H1 (cell line): ENCODE results near the gene TEX54.

Experiments
- EZH2 ChIP-seq: fragments of 200-600 bp; sonication (generic); IDR thresholded peaks from 2 replicates; pipeline ENCODE4 v1.7.1; 2012; ENCODE audit warnings: low read depth, mild to moderate bottlenecking, moderate library complexity, low read length, inconsistent platforms; ENCODE audit not compliant: severe bottlenecking
- MAFK ChIP-seq: IDR thresholded peaks from 2 replicates; pipeline ENCODE4 v1.6.1; 2012; ENCODE audit warnings: low read depth, mild to moderate bottlenecking, improper control_type of control experiment, low read length
- POLR2AphosphoS5 ChIP-seq: IDR thresholded peaks from 2 replicates; pipeline ENCODE4 v1.6.1; 2011; ENCODE audit warnings: low read depth, low read length
- ZNF274 ChIP-seq: IDR thresholded peaks from 2 replicates; pipeline ENCODE4 v1.7.0; 2012; ENCODE audit warnings: low read length, borderline replicate concordance; ENCODE audit errors: extremely low read depth
- TF ChIP-seq, protein P1 (sequence below): IDR thresholded peaks from 2 replicates; pipeline ENCODE4 v1.6.1; 2011; ENCODE audit warnings: low read depth, mild to moderate bottlenecking, low read length; ENCODE audit not compliant: insufficient read depth
- TF ChIP-seq, protein P2 (sequence below): IDR thresholded peaks from 2 replicates; pipeline ENCODE4 v1.6.1; 2012; ENCODE audit warnings: low read length, inconsistent platforms
- TF ChIP-seq, protein P3 (sequence below), 3 experiments: IDR thresholded peaks; 1 replicate in 2 of 3; 2 replicates in 1 of 3; pipeline versions ENCODE4 v1.5.1 to v1.6.1; 2011; ENCODE audit warnings: low read length in 3 of 3, mild to moderate bottlenecking in 3 of 3, inconsistent platforms in 2 of 3, low read depth in 1 of 3, moderate library complexity in 1 of 3; ENCODE audit not compliant: insufficient read depth in 1 of 3; ENCODE audit errors: control extremely low read depth in 1 of 3

DNA sequence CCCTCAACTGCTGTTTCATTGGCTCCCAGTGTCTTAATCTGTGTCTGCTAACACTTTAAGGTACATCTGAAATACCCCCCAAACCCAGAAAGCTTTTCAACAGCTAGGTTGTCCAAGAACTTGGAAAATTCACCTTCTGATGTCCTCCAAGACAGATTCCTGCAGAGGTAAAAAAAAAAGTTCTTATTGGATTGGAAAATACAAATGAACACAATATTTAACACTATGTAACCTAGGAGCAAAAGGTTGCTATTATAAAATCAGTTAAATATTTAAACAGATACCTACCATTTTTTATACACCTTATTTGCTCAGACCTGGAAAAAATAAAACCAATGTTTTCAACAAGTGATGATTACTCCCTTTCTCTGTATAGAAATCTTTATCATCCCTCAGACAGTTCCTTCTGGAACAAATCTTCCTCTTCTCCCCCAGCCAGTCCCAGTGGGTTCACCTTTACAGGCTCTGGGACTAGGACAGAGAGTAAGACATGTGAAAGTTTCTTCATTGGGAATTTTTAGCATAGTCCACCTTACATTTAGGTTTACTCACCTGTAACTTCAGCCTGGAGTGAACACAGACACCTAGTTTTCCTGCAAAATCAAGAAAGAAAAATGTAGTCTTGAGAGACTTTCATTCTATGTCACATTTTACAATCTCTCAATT is 20.0 kb upstream of the TEX54 start:
- no peak; the same call in 1 of the 2 replicates for TF ChIP-seq POLR2AphosphoS5
- no peak for TF ChIP-seq ZNF274
- TF ChIP-seq MAFK: no peak
- TF ChIP-seq, protein P1, sequence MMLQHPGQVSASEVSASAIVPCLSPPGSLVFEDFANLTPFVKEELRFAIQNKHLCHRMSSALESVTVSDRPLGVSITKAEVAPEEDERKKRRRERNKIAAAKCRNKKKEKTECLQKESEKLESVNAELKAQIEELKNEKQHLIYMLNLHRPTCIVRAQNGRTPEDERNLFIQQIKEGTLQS: no peak
- no peak for TF ChIP-seq EZH2
- TF ChIP-seq, protein P2, sequence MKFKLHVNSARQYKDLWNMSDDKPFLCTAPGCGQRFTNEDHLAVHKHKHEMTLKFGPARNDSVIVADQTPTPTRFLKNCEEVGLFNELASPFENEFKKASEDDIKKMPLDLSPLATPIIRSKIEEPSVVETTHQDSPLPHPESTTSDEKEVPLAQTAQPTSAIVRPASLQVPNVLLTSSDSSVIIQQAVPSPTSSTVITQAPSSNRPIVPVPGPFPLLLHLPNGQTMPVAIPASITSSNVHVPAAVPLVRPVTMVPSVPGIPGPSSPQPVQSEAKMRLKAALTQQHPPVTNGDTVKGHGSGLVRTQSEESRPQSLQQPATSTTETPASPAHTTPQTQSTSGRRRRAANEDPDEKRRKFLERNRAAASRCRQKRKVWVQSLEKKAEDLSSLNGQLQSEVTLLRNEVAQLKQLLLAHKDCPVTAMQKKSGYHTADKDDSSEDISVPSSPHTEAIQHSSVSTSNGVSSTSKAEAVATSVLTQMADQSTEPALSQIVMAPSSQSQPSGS: no peak
- TF ChIP-seq, protein P3, sequence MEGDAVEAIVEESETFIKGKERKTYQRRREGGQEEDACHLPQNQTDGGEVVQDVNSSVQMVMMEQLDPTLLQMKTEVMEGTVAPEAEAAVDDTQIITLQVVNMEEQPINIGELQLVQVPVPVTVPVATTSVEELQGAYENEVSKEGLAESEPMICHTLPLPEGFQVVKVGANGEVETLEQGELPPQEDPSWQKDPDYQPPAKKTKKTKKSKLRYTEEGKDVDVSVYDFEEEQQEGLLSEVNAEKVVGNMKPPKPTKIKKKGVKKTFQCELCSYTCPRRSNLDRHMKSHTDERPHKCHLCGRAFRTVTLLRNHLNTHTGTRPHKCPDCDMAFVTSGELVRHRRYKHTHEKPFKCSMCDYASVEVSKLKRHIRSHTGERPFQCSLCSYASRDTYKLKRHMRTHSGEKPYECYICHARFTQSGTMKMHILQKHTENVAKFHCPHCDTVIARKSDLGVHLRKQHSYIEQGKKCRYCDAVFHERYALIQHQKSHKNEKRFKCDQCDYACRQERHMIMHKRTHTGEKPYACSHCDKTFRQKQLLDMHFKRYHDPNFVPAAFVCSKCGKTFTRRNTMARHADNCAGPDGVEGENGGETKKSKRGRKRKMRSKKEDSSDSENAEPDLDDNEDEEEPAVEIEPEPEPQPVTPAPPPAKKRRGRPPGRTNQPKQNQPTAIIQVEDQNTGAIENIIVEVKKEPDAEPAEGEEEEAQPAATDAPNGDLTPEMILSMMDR (IDR thresholded peaks at IDR 0.05; ENCODE audit: control extremely low read depth in 1 of 3, insufficient read depth in 1 of 3, low read depth in 1 of 3, low read length in 3 of 3): no peak
